NK-92 (cell line): ENCODE measurements around the gene ADAM8.

Experiments used
- DNase-seq: peaks from one replicate; lab custom pipeline; 2025; ENCODE audit not compliant: unreplicated experiment; lab: John Stamatoyannopoulos, UW

ADAM8 gene

DNA sequence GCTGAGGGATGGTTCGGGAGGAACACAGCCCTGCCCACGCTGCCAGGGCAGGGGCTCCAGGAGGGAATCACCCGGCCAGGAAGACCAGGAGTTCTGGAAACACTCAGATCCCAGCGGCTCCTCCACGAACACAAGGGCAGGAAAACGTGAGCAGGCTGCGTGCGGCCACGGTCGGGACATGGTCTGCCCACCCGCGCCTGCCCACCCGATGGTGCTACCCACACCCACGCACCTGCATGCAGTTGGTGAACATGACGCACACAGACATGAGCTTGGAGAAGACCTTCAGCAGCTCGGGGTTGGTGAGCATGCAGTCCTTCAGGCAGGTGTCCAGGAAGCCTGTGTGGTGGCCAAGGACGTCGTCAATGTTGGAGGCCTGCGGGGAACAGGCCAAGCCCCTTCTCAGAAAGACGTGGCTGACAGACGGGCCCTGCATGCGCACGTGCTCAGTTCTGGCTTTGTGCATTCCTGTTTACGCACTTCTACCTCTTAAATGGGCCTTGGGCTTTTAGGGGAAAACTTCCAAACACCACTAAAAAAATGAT is 6.2 kb upstream of the ADAM8 start:
- no peak for DNase-seq

GRCh38 chr10:133281628-133282372 is 5.1 kb upstream of the ADAM8 start:
- DNase-seq, result no peak

DNA sequence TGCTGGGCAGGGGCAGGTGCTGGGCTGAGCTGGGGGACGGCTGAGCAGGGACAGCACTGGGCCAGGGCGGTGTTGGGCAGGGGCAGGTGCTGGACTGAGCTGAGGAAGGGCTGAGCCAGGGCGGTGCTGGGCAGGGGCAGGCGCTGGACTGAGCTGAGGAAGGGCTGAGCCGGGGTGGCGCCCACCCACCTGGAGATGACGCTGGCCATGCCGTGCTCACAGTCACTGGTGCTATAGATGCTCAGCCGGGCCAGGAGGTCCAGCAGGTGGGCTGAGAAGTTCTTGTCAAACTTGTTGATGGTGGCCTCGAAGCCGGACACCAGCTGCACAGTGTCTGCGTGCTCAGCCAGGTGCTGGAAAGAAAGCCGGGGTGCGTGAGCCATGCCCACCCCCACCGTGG is 4.4 kb upstream of the ADAM8 start:
- no peak for DNase-seq

GRCh38 chr10:133280391-133281059 is 3.9 kb upstream of the ADAM8 start:
- no peak for DNase-seq

DNA sequence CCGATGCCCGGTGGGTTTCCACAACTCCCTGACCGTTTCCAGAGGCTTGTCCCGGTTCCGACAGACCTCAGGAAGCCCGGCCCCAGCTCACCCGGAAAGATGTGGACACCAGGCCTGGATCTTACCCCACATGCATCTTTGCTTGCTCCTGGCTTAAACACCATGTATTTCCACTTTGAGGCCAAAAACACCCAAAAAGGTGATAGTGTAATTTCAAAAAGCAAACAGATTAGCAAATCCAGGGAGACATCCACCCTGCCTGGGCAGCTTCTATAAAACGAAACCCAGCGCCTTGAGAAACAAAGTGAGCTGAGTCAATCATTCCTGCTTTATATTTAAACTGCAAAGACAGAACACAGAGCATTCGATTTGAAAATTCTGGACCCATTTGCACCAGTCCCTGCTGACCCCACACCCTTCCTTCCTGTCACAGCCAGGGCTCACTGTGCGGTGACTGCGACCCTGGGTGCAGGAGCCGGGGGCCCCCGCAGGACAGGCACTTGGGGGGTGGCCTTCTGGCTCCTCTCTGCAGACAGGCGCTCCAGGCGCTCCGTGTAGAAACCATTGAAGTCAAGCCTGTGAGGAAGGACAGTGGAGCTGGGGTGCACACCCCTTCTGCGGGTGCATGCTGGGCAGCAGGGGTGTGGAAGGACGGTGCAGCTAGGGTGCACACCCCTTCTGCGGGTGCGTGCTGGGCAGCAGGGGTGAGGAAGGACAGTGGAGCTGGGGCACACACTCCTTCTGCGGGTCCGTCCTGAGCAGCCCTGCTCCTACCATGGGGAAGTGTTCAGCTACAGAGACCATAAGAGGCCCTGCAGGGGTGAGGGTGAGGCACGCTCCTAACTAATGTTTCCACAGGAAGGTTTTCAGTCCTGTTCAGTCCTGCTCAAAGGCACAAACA is 2.9 kb upstream of the ADAM8 start:
- no peak for DNase-seq

DNA sequence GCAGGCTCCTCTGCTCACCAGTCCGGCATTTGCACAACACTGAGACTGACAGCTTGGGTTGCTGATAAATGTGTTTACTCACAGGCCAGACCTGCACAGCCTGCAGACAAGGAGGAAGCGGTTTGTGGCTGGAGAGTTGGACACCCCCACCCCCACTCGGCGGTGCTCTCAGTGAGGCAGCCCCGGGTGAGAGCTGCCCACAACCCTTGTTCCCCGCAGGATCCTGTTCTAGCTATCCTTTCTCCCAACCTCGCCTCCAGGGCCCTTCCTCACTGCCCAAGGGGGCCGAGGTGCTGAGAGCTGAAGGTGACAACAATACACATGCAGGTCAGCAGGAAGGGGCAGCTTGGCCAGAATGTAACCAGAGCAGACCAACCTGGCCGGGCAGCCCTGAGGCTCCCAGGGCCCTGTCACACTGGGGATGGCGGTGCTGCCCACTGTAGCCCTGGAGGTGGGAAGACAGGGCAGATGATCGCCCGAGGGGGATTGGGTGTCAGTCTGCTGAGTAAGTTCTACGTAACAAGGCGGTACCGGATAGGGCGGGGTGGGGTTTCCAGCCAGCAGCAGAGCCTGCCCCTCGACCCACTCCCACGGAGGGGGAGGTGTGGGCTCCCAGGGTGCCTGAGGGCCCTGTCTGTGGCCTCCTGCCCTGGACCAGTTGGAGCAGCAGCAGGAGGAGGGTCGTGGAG is 2.1 kb upstream of the ADAM8 start:
- DNase-seq, result peak; percentile 19

DNA sequence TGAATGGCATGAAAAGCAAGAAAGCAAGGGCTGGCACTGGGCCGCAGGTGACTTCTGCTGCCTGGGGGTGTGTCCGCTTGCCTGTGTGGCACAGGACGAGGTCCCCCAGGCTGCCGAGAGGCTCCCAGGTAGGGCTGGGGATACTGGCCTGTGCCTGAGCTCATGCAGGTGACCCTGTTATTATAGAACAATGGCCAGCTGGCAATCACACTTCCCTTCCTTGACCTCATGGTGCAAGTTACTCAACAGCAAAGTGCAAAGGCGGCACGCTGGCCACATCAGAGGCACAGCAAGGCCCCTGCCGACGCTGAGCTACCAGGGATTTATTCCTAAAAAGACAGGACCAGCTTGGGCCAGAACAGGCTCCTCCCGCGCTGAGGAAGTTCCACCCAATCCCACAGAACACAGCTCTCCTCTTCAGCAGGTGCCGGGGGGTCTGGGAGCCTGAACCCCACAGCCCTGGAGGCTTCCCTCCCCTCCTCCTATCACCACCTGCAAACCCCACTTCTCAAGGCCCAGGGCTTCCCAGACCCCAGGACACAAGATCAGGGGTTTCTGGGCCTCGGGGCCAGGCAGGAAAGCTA is 1.4 kb upstream of the ADAM8 start:
- DNase-seq, result no peak

GRCh38 chr10:133277277-133277992 is 767 bp upstream of the ADAM8 start:
- DNase-seq, result no peak

DNA sequence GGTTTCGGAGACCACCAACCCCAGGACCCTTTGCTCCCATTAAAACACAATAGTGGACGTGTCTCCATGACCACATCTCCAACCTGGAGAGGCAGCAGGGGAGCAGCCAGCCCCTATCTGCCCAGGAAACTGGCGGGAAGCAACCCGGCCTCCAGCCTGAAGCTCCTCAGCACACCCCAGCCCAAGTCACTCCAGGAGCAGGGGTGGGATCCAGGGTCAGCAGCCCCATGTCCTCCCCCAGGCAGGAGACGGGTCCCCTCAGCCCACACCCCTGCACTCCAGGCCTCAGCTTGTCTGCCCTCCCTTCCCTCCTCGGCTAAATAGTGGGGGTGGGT is 601 bp downstream of the ADAM8 start:
- no peak for DNase-seq

DNA sequence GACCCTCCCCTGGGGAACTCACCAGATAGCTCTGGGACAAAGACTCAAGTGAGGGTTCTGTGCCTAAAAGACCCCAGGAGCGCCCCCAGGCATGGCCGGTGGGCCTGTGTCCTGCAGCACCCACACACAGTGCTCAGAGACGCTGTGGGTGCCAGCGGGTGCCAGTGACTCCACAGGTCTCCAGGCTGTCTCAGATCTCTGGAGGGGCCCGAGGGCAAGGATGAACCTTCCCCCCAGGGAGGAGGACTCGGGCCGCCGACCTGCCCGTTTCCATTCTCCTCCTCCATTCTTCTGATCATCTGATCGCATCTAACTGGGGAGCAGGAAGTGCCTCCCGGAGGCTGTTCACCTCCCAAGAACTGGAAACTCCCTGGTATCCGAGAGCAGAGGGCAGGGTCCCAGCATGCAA is 980 bp downstream of the ADAM8 start:
- no peak for DNase-seq

GRCh38 chr10:133274751-133275683 is 1.7 kb downstream of the ADAM8 start:
- peak; percentile 17 for DNase-seq

DNA sequence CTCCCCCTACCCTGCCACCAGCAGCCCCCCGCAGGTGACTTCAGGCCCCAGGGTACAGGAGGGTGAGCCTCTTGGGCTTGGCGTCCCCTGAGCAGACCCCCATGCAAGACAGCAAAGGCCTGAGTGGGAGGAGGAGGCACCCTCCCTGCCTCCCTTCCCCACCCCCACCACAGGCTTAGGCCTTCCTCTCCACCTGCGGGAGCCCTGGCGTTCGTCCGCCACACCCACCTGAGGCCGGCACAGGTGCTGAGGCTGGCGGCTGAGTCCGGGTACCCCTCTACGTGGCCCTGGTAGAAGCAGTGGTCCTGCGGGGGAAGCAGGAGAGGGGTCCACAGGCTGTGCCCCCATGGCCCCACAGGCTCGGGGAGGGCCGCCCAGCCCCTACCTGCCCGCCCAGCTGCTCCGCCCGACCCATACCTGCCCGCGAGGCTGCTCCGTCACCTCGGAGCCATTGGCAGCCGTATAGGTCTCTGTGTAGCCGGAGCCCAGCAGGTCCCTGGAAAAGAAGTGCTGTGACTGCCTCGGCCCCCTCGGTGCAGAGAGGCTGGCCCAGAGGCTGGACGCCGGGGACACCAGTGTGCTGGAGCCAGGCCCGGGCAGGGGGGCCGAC is 3.0 kb downstream of the ADAM8 start:
- DNase-seq, result no peak

- no peak for DNase-seq
These were observed 3.7 kb downstream of the ADAM8 start for GRCh38 chr10:133272964-133273420.

DNA sequence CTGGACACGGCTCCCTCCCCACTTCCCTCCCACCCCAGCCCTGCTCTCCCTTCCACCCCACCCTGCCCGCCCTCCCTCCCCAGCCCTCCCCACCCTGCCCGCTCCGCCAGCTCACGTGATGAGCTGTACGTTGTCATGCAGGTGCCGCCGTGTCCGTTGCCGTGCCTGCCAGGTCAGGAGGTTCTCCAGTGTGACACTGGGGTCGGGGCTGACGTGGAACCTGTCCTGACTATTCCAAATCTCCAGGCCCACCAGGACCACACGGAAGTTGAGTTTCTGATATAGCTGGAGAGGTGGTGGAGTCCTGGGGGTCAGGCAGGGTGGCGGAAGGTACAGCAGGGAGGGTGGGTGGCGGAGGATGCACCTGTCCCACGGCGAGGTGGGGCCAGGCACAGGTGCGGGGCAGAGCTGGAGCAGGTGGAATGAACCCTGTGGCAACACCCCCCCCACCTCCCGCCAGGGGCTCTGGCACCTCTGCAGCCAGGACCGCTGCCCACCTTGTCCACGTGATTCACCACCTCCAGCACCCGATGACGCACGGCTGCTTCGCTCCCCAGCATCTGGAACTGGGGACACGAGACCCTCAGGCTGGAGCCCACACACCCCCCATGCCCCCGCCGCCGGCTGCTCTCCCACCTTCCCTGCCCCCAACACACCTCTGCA is 4.2 kb downstream of the ADAM8 start:
- no peak for DNase-seq

GRCh38 chr10:133271521-133272300 is 5.0 kb downstream of the ADAM8 start:
- no peak for DNase-seq

DNA sequence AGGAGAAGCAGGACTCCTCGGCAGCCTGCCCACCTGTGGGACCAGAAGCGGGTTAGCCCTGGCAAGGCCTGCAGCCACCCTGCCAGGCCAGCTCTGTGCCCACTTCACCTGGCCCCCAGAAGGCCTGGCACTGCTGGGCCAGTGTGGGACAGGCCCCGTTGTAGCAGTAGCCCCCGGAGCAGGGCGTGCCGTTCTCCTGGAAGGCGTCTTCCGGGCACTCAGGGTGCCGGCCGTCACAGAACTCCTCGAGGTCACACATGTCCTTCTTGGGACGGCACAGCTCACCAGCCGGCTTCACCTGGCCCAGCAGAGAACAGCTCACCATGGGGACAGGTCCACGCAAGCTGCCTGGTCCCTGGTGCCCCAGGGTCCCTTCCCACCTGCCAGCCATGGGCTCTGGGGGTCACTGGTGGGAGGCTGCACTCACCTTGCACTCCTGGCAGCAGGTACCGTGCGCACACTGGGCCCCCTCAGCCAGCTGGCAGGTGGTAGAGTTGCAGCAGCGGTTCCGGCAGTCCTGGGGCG is 5.8 kb downstream of the ADAM8 start:
- DNase-seq, result no peak

- DNase-seq, result no peak
These were observed 6.5 kb downstream of the ADAM8 start for GRCh38 chr10:133270204-133270603.
